ENCODE measurements around the gene TLE1.
"Not testable (repeated sequence)": the region's sequence is repeated elsewhere in the genome, so short reads cannot be mapped to it uniquely, and the experiment has no call there.

The TLE1 gene

DNA sequence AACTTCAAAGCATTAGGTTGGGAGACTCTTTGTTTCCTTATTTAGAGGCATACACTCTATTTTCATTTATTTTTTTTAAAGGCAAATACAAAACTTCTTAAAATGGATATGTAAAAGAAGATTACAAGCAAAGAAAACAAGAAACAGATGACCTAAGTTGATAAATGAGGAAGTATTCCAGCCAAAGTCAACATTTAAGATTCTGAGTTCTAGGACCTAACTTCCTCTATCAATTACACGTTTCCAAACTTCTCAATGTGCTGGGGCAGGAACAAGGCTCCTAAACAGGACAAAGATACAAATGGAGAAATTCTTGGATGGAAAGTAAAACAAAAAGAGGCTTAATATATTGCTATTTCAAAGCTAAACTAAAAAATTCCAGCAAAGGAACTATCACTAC, 89.5 kb downstream of the TLE1 start:
- no peak for DNase-seq (ENCODE audit: low spot score)

DNA sequence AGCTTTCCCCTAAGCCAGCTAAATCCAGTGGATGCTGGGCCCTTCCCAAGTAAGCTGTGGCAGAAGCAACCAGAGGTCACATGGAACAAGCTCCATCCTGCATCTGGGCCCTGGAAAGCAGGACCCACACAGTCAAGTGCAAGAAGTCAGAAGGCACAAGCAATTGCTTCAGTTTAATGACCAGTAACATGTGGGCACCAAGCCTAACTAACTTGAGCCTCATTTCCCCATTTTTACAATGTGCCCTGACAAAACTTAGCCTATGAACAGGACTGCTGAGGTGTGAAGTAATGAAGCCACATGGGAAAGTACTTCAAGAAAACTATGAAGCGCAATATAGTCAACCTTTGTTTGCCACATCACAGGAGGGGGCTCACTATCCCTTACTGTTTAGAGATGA, 90.5 kb downstream of the TLE1 start:
- no peak for DNase-seq (ENCODE audit: low spot score)

DNA sequence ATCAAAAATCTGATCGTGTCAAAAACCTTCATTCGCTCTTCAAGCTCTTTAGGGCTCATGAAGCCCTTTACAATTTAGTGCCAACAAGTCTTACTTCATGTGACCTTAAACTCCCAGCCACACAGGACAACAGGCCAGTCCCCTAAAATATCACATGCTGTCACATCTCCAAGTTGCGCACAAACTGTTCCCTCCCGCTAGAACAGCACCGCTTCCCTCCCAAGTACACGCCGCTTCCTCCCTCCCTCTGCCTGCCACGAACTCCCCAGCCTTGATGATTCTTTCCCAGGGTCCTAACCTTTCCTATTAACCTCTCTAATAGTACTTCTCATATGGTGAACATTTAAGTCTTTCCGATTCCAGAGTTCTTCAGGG, 91.2 kb downstream of the TLE1 start:
- no peak for DNase-seq (ENCODE audit: low spot score)

DNA sequence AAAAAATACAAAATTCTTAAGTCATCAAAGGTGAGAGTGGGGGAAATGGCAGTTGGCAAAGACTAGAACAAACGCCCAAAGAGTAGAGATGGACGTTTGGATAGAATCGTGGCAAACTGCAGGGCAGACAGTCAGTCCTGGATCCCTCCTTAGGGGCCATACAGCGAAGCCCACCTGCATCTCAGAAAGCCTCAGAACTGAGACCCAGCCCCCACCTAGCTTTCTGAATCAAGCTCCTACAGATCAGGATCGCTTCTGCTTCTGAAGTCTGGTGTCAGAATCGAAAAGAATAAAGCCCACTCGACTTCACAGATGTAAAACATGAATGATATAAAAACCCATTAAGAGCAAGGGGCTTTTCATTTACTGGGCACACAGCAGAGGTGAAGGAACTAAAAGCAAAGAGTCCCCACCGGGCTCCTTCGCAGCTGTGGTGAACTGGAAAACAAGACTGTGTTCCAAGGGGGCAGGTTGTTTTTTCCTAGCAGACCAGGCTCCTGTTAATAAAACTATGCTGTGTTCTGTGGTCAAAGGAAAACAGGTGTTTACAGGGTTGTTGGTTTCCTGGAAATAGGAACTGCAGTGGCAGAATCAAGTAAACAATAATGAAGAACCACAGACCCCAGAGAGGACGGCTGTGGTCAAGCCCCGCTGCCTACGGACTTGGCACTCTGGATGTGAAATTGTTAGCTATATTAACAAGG, 91.8 kb downstream of the TLE1 start:
- no peak for DNase-seq (ENCODE audit: low spot score)

DNA sequence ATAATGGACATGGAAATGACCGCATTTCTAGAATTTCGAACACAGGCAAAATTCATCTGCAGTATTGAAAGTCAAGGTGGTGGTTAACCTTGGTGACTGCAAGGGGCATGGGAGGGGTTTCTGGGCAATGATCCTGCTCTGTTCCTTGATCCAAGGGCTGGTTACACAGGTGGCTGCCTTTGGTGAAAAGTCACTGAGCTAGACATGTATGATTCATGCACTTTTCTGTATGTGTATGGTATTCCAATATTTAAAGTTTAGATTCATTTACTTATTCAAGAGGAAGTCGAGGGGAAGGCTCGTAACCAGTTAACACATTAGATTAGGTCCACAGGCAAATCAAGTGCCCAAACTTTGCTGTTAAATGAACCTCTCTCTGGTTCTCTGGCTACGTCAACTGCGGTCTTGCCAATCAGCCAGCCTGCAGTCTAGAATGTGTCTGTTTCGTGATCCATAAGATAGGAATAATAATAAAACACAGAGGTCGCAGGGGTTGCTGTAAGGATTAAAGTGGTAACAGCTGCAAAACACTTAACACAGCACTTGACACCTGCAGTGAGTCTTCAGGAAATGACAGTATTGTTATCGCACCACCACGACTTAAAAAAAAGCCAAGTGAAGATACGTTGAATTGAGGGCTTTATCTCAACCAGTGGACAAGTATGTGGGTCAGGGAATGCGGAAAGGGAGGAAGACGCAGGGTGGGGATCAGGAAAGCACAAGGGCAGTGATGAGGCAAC, 92.5 kb downstream of the TLE1 start:
- no peak for DNase-seq (ENCODE audit: low spot score)

DNA sequence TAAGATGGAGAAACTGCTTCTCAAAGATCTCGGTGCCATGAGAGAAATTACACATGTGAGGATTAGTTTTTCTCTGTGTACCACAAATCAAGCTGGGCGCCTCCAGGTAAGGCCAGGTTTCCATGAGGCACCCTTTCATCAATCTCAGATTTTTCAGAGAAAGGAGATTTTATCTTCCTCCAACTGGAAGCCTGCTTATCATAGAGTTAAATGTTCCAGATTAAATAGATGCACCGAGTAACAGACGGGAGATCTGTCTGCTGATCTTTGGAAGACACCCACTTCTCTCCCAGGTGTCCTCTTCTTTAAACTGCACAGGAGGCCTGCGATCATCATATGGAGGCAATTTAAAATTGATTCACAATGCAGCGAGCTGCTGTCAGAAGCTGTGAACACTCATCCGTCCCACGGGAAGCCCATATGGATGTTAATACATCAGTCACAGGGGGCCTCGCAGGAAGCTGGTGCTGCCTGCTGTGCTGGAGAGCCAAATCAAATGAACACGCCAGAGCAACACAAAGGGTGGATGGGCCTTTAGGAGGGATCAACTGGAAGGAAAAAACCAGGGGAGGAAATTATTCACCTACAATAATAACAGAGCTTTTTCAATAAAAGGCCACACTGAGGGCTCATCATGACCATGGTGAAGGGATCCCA, 93.3 kb downstream of the TLE1 start:
- no peak for DNase-seq (ENCODE audit: low spot score)

DNA sequence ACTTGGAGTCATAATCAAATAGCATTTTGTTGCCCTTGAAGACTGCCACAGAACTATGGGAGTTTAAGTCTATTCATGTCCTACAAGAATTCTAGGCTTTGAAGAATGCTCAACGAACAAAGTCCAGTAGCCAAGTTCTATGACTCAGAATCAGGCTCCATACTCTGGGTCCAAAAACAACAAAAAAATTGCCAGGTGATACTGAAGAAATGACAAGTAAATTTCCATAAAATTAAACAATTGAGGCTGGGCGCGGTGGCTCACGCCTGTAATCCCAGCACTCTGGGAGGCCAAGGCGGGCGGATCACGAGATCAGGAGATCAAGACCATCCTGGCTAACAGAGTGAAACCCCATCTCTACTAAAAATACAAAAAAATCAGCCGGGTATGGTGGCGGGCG, 94.1 kb downstream of the TLE1 start:
- DNase-seq (ENCODE audit: low spot score), result not testable (repeated sequence)

DNA sequence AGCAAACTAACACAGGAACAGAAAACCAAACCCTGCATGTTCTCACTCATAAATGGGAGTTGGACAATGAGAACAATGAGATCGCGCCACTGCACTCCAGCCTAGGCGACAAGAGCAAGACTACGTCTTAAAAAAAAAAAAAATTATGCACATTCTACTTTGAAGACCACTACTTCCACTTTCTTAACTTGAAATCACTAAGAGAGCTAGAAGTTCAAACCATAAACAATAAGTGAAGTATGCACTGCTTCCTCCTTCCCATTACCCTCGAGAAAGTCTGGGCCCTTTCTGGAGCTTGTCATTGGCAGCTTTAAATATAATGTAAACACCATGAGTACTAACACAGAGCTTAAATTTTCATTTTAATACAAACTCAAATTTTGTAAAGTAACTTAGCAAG, 94.9 kb downstream of the TLE1 start:
- DNase-seq (ENCODE audit: low spot score), result no peak

DNA sequence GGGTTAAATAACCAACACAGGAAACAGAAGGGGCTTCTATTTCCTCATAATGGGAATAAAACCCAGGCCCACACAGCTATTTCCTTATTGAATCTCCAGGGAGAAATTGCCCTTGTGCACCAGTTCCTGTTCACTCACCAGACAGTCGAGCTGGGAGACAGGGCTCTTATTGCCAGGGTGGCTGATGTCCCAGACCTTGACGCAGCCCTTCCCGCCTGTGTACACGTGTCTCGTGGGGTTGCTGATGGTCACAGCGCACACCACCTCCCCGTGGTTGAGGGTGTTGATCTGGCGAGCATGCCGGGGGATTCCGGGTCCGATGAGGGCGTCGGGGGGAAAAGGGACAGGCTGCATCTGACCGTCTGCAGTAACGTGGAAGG, 96.5 kb downstream of the TLE1 start:
- no peak for DNase-seq (ENCODE audit: low spot score)

DNA sequence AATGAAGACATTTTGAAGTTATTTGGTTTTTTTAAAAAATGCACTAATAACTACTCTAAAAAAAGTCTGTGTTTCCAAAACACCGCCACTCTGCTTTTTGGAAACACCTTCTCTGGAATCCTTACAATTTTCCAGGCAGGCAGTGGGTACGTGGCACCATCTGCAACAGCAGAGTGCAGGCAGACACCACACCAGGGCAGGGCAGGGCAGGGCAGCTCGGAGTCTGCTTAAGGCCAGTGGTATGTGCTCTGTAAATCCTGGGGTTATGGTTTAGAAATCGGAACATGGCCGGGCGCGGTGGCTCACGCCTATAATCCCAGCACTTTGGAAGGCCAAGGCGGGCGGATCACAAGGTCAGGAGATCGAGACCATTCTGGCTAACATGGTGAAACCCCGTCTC, 97.6 kb downstream of the TLE1 start:
- no peak for DNase-seq (ENCODE audit: low spot score)

DNA sequence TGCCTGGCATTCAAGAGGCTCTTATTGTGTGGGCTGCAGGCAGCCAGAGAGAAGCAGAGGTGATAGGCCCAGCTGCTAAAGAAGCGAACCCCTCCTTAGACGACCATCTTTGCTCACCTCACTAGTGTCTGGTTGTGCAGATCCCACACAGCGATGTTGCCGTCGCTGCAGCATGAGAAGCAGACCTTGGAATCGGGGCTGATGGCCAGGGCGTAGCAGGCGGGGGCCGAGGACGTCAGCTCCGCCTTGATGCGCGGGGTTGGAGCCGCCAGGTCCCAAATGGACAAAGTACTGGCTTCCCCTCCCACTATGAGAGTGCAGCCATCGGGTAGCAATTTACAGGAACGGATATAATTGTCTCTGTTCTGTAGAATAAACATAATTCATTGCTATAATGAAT, 98.7 kb downstream of the TLE1 start:
- DNase-seq (ENCODE audit: low spot score), result no peak

DNA sequence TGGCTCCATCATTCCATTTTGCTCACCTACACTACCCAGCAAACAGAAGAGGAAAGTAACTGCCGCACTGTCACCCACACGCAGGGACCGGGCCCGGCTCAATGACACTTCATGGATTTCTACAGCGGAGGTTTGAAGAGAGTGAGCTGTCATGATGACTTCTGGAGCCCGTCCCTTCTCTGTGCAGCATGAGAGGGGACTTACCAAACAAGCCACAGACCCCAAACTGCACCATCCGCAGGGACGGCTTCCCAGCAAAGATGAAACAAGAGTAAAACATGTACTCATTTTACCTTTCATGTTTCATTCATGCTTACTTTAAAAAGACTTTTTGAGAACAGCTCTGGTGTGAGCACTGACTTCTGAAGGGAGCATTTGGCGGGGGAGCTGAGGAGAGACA, 99.5 kb downstream of the TLE1 start:
- DNase-seq (ENCODE audit: low spot score), result no peak

DNA sequence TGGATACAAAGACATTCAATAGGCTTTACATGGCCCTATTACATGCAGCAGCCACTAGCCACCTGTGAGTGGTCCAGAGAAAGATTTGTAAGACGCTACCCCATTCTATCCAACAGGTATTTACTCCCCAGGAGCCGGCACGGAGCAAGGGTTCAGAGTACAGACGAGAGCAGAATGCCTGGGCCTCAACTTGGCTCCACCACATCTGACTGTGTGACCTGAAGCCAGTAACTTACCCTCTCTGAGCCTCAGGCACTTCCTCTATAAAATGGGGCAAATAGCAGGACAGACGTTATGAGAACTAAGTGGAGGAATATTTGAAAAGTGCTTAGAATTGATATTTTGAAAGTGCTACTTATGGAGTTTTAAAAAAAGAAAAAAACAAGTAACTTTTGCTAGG, 100.0 kb downstream of the TLE1 start:
- no peak for DNase-seq (ENCODE audit: low spot score)

DNA sequence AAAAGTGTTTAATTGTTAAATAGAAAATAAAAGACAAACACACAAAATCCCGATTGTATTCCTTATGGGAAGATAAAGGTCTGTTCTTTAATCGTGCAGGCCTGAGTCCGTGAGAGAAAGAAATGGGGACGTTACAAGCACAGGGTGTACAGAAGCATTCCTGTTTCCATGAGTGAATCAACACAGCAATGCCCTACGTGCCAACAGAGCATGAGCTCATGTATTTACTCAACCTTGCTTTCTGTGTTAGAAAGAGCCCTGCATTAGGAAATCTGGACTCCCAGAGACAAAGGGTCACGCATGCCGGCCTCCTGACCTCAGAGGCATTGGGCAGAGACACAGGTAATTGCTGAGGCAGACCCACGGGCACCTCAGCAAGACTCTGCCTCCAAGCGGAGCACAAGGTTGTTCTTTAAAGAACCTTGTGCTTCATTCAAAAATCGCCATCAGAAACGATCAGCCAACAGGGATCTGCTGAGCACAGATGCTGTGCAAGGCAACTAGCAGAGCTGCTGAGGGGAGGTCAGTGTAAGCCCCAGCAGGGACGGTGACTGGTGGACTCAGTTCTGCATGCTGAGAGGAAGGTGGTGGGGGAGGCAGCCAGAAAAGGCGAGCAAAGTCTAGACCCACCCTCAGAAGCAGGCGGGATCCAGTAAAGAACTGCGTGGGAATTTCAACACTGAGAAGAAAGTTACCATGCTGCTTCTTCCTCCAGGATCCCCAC, 101.0 kb downstream of the TLE1 start:
- no peak for DNase-seq (ENCODE audit: low spot score)

DNA sequence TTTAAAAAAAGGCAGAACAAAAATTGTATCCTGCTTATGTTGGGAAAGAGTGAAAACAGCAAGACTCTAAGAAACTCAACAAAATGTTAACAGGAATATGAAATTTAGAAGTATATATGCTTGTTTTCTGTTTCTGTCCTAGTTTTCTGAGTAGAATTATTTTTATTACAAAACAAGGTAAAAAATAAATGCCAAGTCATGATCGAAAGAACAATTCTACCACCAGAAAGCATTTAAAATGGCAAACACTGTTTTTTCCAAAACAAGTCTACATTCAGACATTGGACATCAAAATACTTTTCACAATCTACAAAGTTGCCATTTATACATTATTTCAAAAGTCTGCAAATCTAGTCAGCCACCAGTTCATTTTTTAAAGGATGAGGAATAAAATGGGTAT, 102.6 kb downstream of the TLE1 start:
- DNase-seq (ENCODE audit: low spot score), result no peak

DNA sequence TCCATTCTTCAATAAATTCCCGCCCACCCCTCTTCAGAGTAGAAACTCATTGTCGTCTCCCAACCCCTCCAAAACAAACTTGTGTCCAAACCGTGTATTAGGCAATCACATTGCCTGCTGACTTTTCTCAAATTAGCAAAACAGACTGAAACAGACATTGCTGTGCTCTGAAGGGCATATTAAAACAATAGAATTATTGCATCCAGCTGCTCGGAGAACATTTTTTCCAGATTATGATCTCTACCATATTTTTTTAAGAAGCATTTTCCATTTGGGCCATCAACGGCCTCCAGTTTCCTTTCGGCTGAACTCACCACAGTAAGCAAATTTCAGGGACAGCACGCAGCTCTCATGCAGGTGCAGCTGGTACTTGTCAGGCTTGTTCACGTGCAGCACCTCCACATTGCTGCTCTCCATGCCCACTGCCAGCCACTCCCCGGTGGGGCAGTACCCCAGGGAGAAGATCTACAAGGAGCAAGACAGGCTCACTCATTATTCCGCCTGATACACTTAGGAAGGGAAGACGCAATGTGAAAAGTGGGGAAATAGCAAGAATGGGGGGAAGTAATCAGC, 104.1 kb downstream of the TLE1 start:
- DNase-seq (ENCODE audit: low spot score), result no peak

DNA sequence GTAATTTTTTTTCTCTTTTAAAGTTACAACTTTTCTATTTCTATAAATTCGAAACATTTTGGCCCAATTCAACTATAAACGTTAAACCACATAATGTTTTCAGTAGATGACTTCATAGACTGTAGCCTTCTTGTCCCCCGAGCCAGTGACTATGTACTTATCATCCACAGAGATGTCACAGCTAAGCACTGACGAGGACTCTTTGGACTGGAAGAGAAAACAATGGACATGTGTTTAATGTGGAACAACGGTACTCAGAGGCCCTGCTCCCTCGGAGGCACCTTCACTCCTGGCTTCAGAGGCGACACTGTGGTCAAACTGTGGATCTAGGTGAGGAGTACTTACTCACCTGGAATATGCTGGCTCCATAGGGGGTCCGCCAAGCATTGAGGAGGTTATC, 105.2 kb downstream of the TLE1 start:
- no peak for DNase-seq (ENCODE audit: low spot score)

DNA sequence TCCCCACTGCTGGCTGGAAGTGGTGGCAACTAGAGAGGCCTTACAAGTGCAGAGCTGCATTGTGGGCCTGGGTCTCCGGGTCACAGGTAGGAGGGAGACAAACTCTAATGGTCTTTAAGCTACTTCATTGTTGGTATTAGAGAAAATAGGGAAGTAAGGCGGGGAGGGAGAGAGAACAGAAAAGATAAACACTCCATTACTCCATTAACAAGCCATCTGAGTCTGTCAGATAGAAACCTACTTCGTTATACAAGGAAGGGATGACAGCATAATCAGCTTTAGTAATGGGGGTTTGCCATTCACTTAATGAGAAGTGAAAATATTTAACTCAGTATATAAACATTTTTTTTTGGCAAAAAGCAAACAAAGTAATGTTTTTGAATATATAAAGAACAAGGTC, 107.4 kb downstream of the TLE1 start:
- DNase-seq (ENCODE audit: low spot score), result no peak

DNA sequence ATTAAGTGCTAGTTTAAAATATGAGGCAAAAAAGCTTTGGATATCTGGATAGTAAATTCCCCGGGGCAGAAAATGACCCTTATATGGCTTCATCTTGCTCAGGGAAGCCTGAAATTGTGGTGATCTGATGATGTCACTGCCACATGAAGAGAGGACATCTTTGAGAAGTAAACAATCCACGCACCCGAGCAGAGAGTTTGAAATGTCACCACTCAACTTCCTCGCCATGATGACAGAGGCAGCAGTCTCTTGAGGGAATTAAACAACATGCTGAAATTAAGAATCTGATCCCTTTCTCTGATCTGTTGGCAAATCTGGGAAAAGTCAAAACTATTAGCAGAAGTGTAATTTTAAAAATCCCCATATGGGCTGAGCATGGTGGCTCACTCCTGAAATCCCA, 110.0 kb downstream of the TLE1 start:
- no peak for DNase-seq (ENCODE audit: low spot score)

DNA sequence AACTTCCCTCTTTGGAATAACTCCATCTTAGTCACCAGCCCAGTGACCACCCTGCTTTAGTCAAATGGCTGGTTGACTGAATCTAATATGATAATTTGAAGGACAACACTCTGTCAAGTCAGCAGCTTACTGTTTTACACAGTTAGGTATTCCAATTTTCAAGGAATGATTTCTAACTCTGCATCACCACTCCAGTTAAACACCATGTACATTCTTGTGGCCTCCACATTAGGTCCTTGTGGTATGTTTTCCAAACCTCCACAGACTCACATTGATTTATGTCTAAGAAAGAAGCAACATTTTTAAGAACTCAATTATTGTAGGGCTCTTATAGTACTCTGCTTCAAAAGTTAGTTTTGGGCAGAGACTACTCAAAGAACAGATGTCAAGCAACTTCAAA, 110.7 kb downstream of the TLE1 start:
- no peak for DNase-seq (ENCODE audit: low spot score)

DNA sequence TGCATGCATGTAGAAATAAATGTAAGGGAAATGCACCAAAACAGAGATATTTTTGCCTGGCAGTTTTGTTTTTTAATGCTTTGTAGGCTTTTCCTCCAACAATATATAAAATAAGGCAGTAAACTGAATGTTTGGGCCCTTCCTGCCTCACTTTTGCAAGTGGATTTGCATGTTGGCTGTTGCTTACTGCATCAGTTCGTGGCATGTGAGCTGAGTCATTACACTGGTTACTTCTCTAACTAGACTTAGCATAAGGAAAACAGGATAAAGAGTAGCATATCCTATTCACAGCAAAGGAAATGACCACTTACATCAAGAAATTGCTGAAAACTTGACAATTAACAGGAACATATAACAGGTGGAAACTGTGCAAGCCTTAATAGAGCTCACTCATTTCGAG, 113.4 kb downstream of the TLE1 start:
- DNase-seq (ENCODE audit: low spot score), result no peak

DNA sequence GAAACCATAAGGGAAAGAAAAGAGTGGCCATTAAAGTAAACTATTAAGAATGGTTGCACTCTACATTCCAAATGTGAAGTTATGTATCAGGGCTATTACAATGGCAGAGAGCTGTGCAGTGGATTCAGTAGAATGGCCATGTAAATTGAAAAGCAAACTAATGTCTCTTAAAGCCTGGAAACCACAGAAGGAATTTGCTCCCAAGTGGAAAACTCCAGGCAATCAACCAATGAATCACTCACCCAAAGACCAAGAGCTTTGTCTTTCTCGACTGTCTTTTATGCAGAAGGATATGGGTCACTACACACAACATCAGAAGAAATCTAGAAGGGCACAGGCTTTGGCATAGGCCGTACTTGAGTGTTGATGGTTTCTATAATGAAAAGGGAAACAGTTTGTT, 114.9 kb downstream of the TLE1 start:
- DNase-seq (ENCODE audit: low spot score), result no peak
